Measurements from ENCODE around the gene PRDX5.
A peak's percentile ranks its signal among the peaks of the same experiment; 100 is the strongest.

Gene PRDX5

GRCh38 chr11:64327993-64328392 lies 10.1 kb downstream of the PRDX5 start:
- DNase-seq = no peak

- no peak for DNase-seq
These were observed 13.0 kb downstream of the PRDX5 start for GRCh38 chr11:64330888-64331287.

GRCh38 chr11:64331569-64332371 lies 13.8 kb downstream of the PRDX5 start:
- DNase-seq = peak; percentile 84

GRCh38 chr11:64333556-64333955 lies 15.6 kb downstream of the PRDX5 start:
- no peak for DNase-seq

- DNase-seq = peak; percentile 95
These were observed 17.1 kb downstream of the PRDX5 start for GRCh38 chr11:64334764-64335735.

GRCh38 chr11:64337538-64338249 lies 19.8 kb downstream of the PRDX5 start:
- DNase-seq = no peak

GRCh38 chr11:64338716-64339115 lies 20.8 kb downstream of the PRDX5 start:
- DNase-seq = no peak

- no peak for DNase-seq
These were observed 21.4 kb downstream of the PRDX5 start for GRCh38 chr11:64339286-64339685.

- DNase-seq = no peak
These were observed 22.0 kb downstream of the PRDX5 start, which contains the start of gene CCDC88B for GRCh38 chr11:64339754-64340408. Gene CCDC88B (plus strand): TSS chr11:64340204. CDS start chr11:64340267, 63 bp downstream.

- DNase-seq = no peak
These were observed 22.9 kb downstream of the PRDX5 start for GRCh38 chr11:64340671-64341335.

- no peak for DNase-seq
These were observed 23.5 kb downstream of the PRDX5 start for GRCh38 chr11:64341429-64341828.

GRCh38 chr11:64341851-64342791 lies 24.2 kb downstream of the PRDX5 start:
- DNase-seq = peak; percentile 85

- no peak for DNase-seq
These were observed 25.2 kb downstream of the PRDX5 start for GRCh38 chr11:64342869-64343745.

GRCh38 chr11:64343767-64344559 lies 26.0 kb downstream of the PRDX5 start:
- no peak for DNase-seq

GRCh38 chr11:64344787-64345186 lies 26.9 kb downstream of the PRDX5 start:
- DNase-seq = no peak

GRCh38 chr11:64347193-64347867 lies 29.4 kb downstream of the PRDX5 start:
- no peak for DNase-seq

GRCh38 chr11:64348383-64349024 lies 30.6 kb downstream of the PRDX5 start:
- DNase-seq = no peak
